GM19397 (cell line): ENCODE measurements around the gene KMT2A.
A peak's percentile ranks its signal among the peaks of the same experiment; 100 is the strongest.
"Not testable (repeated sequence)": the region's sequence is repeated elsewhere in the genome, so short reads cannot be mapped to it uniquely, and the experiment has no call there.

ENCODE experiments used
- ATAC-seq: cut with Tn5 transposase; IDR thresholded peaks from one replicate; pipeline ENCODE4 v1.9.1; 2021; ENCODE audit warnings: mild to moderate bottlenecking, moderate library complexity; ENCODE audit not compliant: unreplicated experiment

KMT2A gene

GRCh38 chr11:118434553-118435289 lies 1.6 kb upstream of the KMT2A start:
- no peak for ATAC-seq

- ATAC-seq, result peak; percentile 25
Measured at GRCh38 chr11:118435290-118435892, 901 bp upstream of the KMT2A start.

- peak; percentile 21 for ATAC-seq
Measured at GRCh38 chr11:118436639-118437207, 431 bp downstream of the KMT2A start.

GRCh38 chr11:118437208-118438125 lies 1.2 kb downstream of the KMT2A start:
- no peak for ATAC-seq

GRCh38 chr11:118438314-118438931 lies 2.1 kb downstream of the KMT2A start:
- ATAC-seq, result no peak

GRCh38 chr11:118439646-118440045 lies 3.4 kb downstream of the KMT2A start:
- no peak for ATAC-seq

- no peak for ATAC-seq
Measured at GRCh38 chr11:118441770-118442275, 5.5 kb downstream of the KMT2A start.

GRCh38 chr11:118442301-118442700 lies 6.0 kb downstream of the KMT2A start:
- no peak for ATAC-seq

- no peak for ATAC-seq
Measured at GRCh38 chr11:118442908-118443589, 6.8 kb downstream of the KMT2A start.

- ATAC-seq, result no peak
Measured at GRCh38 chr11:118443590-118444218, 7.4 kb downstream of the KMT2A start.

GRCh38 chr11:118447423-118447822 lies 11.1 kb downstream of the KMT2A start:
- ATAC-seq, result no peak

GRCh38 chr11:118448294-118448693 lies 12.0 kb downstream of the KMT2A start:
- peak; percentile 62 for ATAC-seq

GRCh38 chr11:118449316-118449918 lies 13.1 kb downstream of the KMT2A start:
- no peak for ATAC-seq

GRCh38 chr11:118450451-118450850 lies 14.2 kb downstream of the KMT2A start:
- no peak for ATAC-seq

GRCh38 chr11:118462178-118462577 lies 25.9 kb downstream of the KMT2A start:
- no peak for ATAC-seq

GRCh38 chr11:118468968-118469367 lies 32.7 kb downstream of the KMT2A start:
- ATAC-seq, result not testable (repeated sequence)

- ATAC-seq, result no peak
Measured at GRCh38 chr11:118471030-118471429, 34.7 kb downstream of the KMT2A start.

GRCh38 chr11:118473537-118473936 lies 37.2 kb downstream of the KMT2A start:
- no peak for ATAC-seq

- ATAC-seq, result no peak
Measured at GRCh38 chr11:118476676-118477075, 40.4 kb downstream of the KMT2A start.
